ENCODE data around the gene LRRC57.

- TF ChIP-seq CTCF (CRISPR knock-in tag; IDR thresholded peaks at IDR 0.05) (no peak), HDAC2 (CRISPR knock-in tag; IDR thresholded peaks at IDR 0.05) (no peak), ZBTB33 (CRISPR knock-in tag; IDR thresholded peaks at IDR 0.05) (no peak), HOXA3 (CRISPR knock-in tag; IDR thresholded peaks at IDR 0.05) (no peak), MTF1 (CRISPR knock-in tag; IDR thresholded peaks at IDR 0.05) (no peak), NFE2L1 (CRISPR knock-in tag; IDR thresholded peaks at IDR 0.05; ENCODE audit: borderline replicate concordance) (no peak), ZKSCAN5 (CRISPR knock-in tag; IDR thresholded peaks at IDR 0.05) (no peak), ATF2 (CRISPR knock-in tag; IDR thresholded peaks at IDR 0.05) (no peak), SKIL (CRISPR knock-in tag; IDR thresholded peaks at IDR 0.05; ENCODE audit: borderline replicate concordance) (no peak), DMTF1 (CRISPR knock-in tag; IDR thresholded peaks at IDR 0.05) (no peak), MAX (IDR thresholded peaks at IDR 0.05) (no peak), ARNT (IDR thresholded peaks at IDR 0.05) (no peak), IRF1 (CRISPR knock-in tag; IDR thresholded peaks at IDR 0.05; ENCODE audit: low read depth) (no peak), PITX1 (CRISPR knock-in tag; IDR thresholded peaks at IDR 0.05) (no peak)
Measured at GRCh38 chr15:42590619-42591237, 42.1 kb upstream of the LRRC57 start.

Measured in HepG2 (cell line).